Stimulated activated CD4-positive, alpha-beta T cell treated with anti-CD3 and anti-CD28 coated beads, Interleukin-1b, Interleukin-23, amount 100 ng/mL, for 24 hours (primary cell): ENCODE results near the gene LRMDA.
"Not testable (repeated sequence)": the region's sequence is repeated elsewhere in the genome, so short reads cannot be mapped to it uniquely, and the experiment has no call there.

Experiments used
- DNase-seq, 4 experiments: peaks; one replicate each; pipeline ENCODE4 v3.0.0-alpha.2; 2020; ENCODE audit warnings: low read depth in 4 of 4, low spot score in 1 of 4

The LRMDA gene

DNA sequence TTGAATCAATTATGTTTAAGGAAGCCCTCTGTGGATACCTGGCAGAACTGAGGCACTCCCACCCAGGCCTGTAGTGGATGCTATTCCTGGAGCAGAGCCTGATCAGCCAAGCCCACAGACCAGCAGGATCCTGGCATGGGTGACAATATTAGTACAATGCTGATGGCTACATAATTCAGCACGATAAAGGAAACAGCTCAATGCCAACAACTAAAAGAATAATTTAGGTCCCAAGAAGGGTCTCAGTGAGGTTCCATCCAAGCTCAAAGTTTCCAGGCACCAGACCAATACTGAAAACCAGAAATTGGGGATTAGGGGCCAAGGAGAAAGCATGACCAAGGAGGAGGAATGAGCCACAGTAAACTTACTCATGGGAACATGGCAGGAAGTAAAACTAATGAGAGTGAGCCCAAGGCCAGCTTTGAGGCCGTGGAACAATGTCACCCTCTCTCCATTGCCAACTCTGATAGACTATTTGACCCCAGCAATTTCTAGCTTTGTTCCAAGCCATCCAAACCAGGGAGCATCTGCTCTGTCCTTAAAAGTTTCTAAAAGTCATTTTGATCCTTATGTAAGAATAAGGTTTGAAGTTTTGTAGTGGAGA is 1123.7 kb downstream of the LRMDA start:
- no peak for DNase-seq

DNA sequence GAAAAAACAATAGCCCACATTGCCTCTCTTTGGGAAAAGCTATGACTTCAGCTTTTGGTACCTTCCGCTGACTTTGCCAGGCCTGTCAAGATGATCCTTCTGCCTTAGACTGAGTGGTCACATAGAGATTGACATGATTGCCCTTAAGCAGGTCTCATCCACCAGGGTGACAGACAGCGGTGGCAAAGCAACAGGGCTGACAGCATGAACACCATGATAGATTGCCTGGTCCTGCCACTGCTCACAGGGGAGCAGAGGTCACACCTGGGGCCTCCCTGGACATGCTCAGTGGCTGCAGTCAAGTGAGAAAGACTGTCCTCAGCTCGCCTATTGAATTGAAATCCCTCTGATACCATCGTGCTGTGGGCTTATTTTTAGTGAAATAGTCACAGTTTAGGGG is 1125.9 kb downstream of the LRMDA start:
- DNase-seq = no peak

GRCh38 chr10:76558586-76558985 is 1127.2 kb downstream of the LRMDA start:
- DNase-seq = no peak

- DNase-seq = no peak
Observed at GRCh38 chr10:76558996-76559891, 1127.8 kb downstream of the LRMDA start.

DNA sequence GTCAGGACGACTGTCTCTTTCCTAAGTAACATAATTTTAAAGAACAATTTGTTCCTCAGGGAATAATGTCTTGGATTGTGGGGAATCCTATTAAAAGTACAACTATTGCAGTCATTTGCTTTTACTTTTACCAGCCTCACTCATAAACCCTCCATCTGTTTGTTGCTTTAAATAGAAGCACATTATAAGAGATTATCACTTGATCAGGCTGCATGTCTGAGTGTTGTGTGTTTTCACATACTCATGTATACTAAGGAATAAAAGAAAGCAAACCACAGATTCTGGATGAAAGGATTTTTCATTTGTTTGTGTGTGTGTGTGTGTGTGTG is 1128.4 kb downstream of the LRMDA start:
- DNase-seq = no peak

DNA sequence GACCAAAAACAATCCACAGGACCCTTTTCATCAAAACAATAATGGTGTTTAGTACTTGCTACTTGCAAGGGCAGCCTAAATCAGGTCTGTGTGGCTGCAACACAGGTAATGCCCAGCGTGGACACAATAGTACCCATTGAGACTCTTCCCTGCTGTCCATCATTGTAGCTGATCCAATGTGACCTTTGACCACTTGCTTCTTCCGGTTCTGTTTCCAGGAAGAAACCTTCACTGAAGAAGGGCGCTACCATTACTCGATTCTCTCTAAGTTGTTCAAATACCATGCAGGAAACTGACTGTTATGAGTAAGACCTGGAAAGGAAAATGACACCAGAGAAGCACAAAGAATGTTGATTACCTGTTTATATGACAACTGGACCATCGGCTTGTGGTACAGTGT is 1128.9 kb downstream of the LRMDA start:
- no peak for DNase-seq

- no peak for DNase-seq
Observed at GRCh38 chr10:76563286-76563685, 1131.9 kb downstream of the LRMDA start.

- no peak for DNase-seq
Observed at GRCh38 chr10:76572021-76572420, 1140.6 kb downstream of the LRMDA start.

GRCh38 chr10:76576276-76576962 is 1145.0 kb downstream of the LRMDA start:
- no peak for DNase-seq

DNA sequence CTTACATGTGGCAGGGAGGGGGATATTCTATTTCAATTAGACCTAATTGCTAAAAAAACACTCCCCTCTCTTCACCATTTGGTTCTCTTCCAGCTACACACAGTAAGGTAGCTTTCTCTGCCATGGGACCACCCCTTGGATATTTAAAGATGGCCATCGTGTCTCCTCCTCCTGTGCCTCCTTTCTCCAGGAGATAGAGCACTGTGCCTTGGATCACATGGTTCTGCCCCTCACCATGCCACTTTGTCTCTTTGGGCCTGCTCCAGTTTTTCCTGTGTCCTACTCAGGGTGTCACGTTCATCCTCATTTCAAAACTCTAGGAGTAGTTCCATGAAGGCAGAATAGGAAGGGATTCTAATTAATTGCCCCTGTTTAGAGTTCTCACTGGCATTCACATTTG is 1146.0 kb downstream of the LRMDA start:
- no peak for DNase-seq

DNA sequence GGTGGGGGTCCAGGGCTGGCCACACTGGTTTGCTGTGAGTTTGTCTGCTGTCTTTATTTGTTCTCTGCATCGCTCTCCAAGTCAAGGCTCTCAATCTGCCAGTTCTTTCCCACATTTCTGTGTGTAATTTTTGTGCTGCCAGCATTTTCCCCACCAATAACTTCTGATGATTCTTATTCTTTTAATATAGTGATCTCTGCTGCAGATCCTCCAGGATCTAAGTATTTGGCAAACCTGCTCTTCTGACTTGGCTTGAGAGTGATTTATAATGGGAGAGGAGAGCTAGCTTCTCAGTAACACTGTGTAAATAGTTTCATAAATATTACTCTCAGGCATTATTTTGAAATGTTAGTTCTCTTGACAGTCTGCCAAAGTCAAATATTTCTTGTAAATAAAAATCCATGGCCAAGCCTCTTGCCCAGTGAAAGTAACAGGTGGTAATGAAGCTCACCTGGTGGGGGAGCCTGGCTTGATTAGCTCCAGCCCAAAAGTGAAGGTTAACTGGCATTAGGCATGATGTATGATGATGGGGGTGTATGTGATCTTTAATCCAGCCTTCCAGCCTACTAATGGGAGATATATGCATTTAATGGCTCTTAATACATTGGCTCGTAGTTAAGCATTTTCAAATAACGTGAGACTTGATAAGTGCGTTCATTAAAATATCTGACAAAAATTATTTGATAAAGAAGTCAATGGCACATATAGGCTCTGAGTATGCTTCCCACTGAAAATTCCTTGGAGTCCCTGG is 1150.3 kb downstream of the LRMDA start:
- DNase-seq = no peak

GRCh38 chr10:76582531-76582930 is 1151.1 kb downstream of the LRMDA start:
- DNase-seq = no peak

GRCh38 chr10:76583711-76584161 is 1152.3 kb downstream of the LRMDA start:
- no peak for DNase-seq

DNA sequence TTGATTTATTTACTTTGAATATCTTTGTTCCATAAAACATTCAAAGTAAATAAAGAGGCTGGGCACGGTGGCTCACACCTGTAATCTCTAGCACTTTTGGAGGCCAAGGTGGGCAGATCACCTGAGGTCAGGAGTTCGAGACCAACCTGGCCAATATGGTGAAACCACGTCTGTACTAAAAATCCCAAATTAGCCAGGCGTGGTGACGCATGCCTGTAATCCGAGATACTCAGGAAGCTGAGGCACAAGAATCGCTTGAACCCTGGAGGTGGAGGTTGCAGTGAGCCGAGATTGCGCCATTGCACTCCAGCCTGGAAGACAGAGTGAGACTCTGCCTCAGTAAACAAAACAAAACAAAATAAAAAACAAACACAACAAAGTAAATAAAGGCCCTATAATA is 1153.0 kb downstream of the LRMDA start:
- DNase-seq = not testable (repeated sequence)
